T-helper 22 cell (primary cell): Measurements from ENCODE around the gene ATP5PO.
"Not testable (repeated sequence)": the region's sequence is repeated elsewhere in the genome, so short reads cannot be mapped to it uniquely, and the experiment has no call there.

Experiments used
- DNase-seq: peaks from one replicate; pipeline ENCODE4 v3.0.0-alpha.2; 2020; ENCODE audit warnings: low read depth

Gene ATP5PO

DNA sequence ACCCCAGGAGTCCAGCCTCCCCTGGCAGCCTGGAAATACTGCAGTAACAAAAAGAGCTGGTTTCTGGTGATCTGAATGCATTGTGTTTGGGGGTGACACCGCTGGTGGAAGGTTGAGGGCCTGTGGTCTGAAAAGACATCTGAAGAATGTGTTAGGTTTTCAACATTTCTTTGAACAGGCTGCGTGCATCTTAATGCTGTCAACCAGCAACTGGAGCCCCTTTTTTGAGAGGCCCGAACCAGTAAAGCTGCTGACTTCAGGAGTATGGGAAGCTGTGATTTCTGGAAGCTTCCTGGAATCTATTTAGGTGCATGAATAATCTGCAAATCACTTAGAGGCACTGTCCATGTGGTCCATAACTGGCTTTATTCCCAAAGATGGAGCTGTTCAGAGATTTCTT, 17.0 kb downstream of the ATP5PO start:
- DNase-seq = no peak

DNA sequence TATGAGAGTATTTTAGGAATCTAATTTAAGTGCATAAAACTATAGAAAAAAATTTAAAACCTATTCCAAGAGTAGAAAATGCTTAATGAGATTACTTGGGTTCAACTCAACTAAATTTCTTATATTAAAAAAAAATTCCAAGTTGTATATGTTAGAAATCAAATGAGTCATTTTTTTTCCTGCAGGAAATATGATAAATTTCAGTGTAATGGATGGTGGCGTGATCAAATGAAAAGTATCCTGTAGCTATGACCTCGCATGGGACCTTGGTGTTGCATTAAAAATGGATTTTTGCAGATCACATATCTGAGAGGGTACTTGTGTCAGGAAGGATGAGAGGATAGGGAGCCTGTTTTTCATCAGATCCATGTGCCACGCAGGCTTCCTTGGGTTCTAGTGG, 17.9 kb downstream of the ATP5PO start:
- no peak for DNase-seq

DNA sequence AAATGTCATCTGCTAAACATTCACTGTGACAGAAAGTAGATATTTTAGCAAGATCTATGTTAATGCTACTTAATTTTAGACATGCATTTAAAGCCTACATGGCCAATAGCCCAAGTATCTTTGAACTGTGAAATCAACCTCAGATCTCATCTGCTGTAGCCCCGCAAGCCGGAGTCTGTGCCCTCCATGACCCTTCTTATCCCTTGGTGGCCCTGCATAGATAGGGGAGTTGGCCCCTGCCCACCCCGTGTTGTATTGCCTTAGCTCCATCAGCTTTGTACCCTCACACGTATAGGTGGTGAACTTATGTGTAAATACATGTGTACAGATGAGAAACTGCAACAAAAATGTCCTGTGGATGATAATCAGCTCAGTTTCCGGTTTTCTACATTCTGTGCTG, 18.5 kb downstream of the ATP5PO start:
- DNase-seq = no peak

DNA sequence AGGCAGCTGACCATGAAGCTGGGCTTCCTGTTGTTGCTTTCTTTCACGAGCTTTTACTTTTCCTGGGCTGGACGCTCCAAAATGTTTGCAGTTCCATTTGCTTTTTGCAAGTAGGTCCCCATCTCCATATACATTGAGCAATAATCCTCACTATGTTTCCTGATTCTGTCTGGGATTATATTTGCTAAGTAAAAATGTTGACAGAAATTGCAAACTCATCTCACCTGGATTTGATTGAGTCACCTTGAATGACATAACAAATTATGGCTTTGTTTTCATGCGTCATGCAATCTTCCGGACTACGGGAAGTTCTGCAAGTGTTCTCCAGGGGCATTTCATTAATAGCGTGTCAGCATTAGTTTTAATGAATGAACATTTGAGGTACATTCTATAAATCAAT, 18.9 kb downstream of the ATP5PO start:
- no peak for DNase-seq

DNA sequence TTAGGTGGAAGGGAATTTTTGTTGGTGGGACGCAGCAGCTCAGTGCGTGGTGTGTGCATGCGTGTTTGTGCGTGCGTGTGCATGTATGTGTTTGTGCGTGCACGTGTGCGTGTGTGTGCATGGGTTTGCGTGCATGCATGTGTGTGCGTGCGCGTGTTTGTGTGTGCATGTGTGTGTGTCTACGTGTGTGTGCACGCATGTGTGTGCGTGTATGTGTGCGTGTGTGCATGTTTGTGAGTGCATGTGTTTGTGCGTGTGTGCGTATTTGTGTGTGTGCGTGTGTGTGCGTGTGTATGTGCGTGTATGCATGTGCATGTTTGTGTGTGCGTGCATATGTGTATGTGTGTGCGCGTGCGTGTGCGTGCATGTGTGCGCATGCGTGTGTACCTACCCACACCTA, 20.2 kb downstream of the ATP5PO start:
- no peak for DNase-seq

DNA sequence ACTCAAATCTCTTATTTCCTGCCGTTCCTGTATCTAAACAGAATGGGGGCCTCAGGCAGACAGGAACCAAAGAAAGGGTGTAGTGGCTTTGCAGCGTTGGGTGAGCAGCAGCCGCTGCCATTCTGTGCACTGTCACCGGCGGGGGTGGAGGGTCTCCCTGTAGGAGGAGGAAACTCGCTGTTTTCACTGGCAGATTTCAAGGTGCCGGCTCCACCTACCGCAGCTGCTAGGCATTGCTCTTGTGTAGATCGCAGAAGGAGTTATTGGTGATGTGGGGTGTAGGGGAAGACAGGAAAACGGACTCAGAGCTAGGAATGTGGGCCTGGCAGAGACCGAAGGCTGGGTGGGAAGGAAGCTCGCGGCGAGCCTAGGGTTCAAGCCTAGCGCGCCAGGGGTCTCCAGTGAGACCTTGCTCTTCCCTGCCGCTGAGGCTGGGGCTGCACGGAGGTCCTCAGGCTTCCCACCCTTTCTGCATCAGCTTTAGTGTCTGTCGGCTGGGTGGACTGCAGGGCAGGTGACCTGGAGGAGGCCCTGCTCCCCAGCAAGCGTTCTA, 20.8 kb downstream of the ATP5PO start:
- no peak for DNase-seq

DNA sequence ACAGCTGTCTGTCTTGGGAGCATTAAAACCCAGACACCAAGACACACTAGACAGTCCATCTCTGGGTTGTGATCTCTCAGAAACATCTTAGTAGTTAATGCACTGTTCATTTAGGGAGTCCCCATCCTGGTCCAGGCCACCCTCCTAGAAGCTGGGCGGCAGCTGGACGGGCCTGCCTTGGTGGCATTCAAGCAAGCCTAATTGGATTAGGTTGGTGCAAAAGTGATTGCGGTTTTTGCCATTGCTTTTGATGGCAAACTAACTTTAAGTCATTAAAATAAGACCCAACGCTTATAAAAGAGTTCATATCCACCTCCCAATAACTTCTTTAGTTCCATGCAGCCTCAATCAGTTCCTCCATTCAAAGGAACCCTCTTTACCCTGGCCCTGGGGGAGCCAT, 21.7 kb downstream of the ATP5PO start:
- no peak for DNase-seq

DNA sequence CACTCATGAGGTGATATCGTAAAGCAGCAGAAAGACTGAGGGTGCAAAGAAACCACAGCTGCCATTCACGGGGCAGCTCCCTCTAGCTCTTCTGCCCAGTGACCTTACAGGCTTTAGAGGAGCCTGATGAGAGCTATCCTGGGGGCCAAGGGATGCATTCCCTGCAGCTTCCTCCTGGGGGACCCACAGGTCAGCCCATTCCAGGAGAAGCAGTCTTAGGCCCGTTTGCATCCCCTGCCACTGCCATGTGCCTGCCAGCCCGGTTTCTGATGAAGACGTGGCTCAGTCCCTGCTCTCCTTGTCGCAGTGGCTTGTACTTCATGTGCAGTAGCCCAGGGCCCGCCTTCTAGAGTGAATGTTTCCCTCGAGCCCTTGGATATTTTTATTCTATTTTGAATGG, 22.8 kb downstream of the ATP5PO start:
- no peak for DNase-seq

DNA sequence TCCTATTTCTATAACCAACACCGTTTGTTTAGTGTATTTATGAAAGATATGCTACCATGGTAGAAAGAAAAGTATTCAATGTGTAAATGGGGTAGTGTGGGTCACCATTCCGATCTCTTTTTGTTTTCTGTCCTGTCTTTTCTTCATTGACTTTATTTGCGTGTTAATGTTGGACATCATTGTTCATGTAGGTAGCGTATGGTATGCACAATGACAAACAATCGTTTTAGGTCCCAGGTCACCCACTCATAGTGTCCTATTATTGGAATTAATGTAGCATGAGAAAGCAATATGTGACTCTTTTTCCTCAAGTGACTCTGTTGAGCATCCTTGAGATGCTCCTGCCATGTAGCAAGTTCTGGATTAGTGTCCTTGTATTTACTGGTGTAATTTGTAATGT, 25.4 kb downstream of the ATP5PO start:
- no peak for DNase-seq

DNA sequence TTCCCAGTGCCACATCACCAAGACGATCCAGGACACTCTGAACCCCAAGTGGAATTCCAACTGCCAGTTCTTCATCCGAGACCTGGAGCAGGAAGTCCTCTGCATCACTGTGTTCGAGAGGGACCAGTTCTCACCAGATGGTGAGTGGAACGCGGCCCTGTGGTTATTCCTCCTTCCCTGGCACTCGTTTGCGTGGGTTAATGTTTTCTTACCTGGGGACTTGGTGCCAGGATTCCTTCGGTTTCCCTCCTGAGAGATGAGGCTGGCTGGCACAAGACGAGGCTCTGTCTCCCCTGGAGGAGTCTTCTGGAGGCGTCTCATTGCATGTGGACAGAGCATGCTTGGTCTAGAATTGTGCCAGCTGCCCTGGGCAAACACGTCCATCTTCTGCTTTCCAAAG, 29.3 kb downstream of the ATP5PO start:
- DNase-seq = no peak

DNA sequence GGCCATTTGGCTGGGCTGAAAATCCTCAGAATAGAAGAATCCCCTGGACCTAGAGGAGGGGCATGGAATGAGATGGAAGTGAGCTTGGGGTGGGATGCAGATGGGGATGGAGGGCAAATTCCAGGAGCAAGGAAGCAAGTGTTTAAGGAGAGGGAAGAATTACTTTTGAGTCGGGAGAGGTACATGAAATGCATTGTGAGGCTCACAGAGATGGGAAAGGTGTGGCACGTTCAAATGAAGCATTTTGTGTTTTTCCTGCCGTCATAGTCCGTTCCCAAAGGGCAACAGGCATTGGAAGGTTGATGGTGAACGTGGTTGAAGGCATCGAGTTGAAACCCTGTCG, 30.5 kb downstream of the ATP5PO start:
- no peak for DNase-seq

DNA sequence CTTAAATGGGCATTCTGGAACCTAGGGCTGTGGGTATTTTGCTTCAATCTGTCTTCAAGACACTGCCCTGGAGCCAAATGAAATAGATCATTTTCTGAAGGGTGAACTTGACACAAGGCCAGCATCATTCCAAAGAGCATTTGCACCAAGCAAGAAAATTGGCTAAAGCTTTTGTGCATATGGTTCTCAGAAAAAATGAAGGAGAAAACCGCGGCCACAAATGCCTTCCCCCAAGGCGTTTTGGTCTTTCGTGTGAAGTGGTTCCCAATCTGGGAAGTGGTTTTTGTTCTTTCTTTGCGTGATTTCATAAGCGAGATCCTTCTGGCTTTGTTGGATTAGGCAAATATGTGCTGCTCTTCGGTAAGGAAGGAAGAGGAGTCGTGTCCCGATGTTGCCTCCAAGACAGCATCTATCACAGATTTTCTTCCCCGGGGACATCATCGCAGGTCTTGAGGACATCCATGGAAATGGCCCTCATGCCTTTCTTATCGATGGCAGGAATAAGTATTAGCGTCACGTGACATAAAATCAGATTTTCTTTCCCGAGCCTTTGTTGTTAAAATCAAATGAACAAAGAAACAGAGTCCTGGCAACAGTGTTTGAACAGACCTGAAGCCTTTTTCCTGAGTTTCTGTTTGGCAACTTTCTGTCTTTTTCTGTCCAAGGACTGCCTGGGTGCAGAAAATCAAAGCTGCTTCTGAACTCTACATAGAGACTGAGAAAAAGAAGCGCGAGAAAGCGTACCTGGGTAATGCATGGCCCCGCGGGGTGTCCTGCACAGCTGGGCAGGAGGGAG, 31.0 kb downstream of the ATP5PO start:
- DNase-seq = no peak

DNA sequence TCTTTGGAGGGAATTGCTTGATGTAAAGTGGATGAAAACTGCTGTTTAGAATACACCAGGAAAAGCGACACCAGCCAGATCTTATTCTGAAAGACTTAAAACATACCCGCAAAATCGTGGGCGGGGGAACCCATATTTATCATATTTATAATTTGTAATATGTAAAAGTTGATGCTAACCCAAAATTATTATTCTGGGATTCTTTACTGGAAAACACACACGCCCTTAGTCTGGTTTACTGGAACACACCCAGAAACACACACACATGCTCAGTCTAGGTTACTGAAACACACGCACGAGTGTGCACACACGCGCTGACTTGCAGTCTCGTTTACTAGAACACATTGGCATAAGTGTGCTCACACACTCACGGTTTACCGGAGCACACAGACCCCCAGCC, 32.5 kb downstream of the ATP5PO start:
- DNase-seq = no peak

DNA sequence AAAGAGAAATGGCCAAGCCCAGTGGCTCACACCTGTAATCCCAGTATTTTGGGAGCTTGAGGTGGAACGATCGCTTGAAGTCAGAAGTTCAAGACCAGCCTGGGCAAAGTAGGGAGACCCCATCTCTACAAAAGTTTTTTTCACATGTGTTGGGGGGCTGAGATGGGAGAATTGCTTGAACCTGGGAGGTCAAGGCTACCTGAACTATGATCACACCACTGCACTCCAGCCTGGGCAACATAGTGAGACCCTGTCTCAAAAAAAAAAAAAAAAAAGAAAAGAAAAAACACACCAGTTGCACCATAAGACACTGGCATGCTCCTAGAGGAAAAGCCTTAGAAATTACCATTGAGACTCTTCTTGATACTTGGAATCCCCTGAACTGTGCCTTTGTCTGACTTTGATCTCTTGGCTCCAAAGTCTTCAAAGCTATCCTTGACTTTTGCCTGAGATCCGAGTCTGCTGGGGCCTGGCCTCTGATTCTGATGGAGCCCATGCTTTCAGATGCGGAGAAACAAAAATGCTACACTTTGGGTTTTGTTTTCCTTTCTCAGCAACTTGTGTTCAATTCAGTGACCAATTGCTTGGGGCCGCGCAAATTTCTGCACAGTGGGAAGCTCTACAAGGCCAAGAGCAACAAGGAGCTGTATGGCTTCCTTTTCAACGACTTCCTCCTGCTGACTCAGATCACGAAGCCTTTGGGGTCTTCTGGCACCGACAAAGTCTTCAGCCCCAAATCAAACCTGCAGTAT, 33.7 kb downstream of the ATP5PO start:
- DNase-seq = no peak

DNA sequence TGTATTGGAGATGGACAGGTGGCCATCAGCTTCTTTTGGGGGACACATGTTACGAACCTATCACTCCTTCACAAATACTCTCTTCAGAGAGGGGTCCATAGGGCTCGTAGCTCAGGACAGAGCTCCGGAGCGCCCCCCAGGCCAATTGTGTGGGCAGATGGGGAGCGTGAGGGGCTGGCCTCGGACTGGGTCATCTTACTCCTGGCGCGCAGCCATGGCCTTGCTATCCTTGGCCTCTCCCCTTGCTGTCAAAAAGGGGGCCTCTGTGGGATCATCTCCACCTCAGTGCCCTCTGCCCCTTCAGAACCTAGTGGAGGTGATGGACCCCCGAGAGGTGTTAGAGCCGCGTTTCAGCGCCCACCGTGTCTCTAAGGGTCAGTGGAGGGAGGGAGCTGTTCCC, 35.0 kb downstream of the ATP5PO start:
- DNase-seq = no peak

DNA sequence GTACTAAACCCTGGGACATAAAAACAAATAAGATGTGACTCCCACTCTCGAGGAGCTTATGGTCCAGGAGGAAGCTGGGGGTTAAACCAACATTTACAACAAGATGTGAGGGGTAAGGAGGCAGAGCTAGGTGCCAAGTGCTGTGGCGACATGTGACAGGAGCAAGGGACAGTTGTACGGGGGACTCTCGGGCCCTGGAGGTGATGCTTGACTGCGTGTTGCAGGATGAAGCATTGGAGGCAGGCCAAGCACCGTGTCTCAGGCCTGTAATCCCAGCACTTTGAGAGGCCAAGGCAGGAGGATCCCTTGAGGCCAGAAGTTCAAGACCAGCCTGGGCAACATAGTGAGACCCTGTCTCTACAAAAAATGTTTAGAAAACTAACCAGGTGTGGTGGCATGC, 36.8 kb downstream of the ATP5PO start:
- DNase-seq = no peak

DNA sequence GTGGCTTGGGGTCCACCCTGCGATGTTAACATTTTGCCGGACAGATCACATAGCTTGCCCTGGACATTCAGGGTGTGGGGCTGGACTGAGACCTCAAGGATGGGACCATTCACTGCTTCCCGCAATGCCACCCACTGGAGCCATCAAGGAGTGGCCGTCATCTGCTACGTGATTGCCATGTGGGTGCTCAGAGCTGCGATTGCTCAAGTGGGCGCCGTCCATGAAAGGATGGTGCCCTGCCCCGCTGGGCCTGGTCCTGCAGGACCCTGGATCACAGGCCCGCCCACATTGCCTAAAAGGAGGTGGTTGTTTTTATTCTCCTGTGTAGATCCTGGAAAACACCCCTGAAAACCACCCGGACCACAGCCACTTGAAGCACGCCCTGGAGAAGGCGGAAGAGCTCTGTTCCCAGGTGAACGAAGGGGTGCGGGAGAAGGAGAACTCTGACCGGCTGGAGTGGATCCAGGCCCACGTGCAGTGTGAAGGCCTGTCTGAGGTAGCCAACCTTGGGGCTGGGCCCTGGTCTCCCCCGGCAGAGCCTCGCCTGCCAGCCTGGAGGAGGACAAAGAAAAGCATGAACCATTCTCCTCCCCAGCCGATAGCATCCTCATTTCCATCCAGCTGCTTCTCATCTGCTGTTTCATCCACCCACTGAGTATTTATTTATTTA, 40.4 kb downstream of the ATP5PO start:
- DNase-seq = no peak

DNA sequence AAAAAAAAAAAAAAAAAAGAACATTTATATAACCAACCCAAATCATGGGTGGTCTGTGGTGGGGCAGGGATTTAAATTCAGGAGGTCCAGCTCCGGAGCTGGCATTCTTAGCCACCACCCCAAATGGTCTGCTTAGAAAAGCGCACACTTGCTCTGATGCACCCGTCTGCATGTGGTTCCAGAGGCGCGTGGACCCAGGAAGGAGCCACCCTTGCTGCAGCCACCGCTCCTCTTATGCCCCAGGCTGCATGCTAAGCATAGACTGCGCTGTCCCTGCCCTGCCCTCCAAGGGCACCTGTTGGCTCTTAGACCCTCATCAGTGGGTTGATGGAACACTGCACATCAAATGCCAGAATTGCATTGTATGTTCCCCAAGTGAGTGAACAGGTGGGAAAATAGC, 41.4 kb downstream of the ATP5PO start:
- DNase-seq = no peak

DNA sequence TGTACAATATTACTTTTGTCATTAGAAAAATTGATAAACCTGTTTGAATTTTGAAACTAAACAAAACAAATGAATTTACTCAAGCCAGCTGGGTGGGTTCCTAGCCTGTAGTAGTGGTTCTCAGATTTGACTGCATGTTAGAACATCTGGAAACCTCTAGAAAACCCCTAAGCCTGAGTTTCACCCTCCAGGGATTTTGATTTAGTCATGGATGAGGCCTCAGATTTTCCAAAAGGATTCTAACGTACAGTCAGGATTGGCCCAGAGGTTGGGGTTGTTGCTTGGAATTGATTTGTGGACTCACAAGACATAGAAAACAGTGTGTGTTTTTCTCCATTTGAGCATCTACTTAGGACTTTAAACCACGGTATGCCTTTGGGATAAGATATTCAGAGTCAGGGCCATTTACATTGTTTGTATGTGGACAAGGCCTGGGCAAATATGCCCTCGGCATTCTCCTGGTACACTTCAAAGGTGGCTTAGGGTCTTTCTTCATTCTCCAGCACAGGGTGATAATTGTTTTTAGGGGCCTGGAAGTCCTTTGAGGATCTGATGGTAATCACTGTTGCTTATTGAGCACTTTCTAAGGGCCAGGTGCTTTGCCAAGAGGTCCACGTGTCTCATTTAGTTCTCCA, 42.6 kb downstream of the ATP5PO start:
- no peak for DNase-seq

DNA sequence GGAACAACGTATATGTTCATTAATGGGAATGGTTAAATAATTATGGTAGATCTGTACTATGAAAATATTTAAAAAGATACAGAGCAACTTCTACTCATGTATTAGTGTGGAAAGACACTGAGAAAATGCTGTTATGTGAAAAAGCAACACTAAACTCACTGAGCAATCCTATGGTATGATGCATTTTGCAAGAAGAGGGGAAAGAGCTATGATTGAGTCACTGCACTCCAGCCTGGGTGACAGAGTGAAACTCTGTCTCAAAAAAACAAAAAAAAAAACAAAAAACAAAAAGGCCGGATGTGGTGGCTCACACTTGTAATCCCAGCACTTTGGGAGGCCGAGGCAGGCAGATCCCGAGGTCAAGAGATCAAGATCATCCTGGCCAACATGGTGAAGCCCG, 44.4 kb downstream of the ATP5PO start:
- no peak for DNase-seq

DNA sequence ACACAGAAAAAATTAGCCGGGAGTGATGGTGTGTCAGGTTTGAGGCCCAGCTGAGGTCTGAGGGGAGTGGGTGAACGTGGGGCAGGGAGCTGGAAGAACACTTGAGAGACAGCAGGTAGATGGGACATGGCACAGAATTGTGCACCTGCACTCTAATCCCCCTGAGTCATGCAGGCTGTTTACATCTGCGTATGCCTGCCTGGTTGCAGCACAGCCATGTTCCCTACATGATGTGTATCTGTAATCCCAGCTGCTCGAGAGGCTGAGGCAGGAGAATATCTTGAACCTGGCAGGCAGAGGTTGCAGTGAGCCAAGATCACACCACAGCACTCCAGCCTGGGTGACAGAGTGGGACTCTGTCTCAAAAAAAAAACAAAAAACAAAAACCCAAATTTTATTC, 44.8 kb downstream of the ATP5PO start:
- no peak for DNase-seq

DNA sequence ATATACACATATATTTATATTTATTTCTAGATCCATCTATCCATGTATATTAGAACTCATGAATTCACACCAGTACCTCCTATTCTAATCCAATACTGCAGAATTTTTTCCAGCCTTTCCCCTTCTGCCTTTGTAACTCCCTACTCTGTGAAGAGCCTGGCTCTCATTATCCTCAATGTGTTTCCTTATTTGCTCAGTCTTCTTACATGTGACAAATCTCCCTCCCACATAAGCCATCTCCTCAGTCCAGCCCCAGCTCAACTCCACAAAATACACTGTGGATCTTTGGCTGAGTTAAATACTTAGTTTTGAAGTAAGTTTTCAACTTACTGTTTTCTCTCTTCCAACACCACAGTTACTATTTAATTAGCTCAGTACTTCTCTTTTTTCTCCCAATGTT, 45.7 kb downstream of the ATP5PO start:
- no peak for DNase-seq

DNA sequence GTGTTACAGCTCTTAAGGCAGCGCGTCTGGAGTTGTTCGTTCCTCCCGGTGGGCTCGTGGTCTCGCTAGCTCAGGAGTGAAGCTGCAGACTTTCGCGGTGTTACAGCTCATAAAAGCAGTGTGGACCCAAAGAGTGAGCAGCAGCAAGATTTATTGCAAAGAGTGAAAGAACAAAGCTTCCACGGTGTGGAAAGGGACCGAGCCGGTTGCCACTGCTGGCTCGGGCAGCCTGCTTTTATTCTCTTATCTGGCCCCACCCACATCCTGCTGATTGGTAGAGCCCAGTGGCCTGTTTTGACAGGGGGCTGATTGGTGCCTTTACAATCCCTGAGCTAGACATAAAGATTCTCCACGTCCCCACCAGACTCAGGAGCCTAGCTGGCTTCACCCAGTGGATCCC, 47.7 kb downstream of the ATP5PO start:
- DNase-seq = not testable (repeated sequence)
